ENCODE results near the gene ENPP5.

ENPP5 gene

DNA sequence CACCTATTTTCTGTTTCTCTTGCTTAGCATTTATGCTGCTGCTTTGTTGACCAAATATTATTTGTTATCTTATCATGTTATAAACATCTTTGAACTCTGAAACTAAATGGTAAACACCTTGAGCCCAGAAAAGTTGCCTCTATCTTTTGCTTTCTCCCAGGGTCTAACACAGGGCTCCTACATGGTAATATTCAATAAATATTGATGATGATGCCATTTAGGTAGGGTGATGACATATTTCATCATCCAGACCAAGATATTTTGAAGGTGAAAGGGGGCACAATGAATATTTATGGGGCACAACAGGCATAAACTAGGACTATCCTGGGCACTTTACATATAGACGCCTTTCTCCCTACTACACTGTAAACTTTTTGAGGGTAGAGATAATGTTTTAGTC is 52.6 kb downstream of the ENPP5 start:
- no peak for DNase-seq (ENCODE audit: low read depth)
- no peak overlapping the region for H3K4me3 ChIP-seq (ENCODE audit: low read depth, low read length)

DNA sequence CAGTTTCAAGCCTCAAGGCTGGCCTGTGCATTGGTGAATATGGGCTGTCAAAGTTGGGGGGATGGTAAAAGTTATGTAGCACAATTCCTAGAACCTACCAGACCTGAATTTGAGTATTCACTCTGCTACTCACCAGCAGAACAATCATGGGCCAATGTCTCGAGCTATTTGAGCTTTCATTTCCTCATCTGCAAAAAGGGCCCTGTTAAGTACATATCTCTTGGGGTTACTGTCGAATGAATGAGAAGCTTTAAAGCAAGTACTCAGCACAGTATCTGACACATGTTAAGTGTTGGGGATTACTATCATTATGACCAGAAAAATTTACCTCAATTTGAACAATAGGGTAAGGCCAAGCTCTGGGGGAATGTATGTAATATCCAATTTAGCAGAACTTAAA is 54.5 kb downstream of the ENPP5 start:
- no peak overlapping the region for H3K4me3 ChIP-seq (ENCODE audit: low read depth, low read length)
- TF ChIP-seq, protein P1, sequence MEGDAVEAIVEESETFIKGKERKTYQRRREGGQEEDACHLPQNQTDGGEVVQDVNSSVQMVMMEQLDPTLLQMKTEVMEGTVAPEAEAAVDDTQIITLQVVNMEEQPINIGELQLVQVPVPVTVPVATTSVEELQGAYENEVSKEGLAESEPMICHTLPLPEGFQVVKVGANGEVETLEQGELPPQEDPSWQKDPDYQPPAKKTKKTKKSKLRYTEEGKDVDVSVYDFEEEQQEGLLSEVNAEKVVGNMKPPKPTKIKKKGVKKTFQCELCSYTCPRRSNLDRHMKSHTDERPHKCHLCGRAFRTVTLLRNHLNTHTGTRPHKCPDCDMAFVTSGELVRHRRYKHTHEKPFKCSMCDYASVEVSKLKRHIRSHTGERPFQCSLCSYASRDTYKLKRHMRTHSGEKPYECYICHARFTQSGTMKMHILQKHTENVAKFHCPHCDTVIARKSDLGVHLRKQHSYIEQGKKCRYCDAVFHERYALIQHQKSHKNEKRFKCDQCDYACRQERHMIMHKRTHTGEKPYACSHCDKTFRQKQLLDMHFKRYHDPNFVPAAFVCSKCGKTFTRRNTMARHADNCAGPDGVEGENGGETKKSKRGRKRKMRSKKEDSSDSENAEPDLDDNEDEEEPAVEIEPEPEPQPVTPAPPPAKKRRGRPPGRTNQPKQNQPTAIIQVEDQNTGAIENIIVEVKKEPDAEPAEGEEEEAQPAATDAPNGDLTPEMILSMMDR (IDR thresholded peaks at IDR 0.05; ENCODE audit: control insufficient read depth, extremely low read depth, insufficient read depth), result no peak
- no peak for DNase-seq (ENCODE audit: low read depth)

More for the DNA sequence above, 52.6 kb downstream of the ENPP5 start:
- TF ChIP-seq, protein P1 (IDR thresholded peaks at IDR 0.05; ENCODE audit: control insufficient read depth, extremely low read depth, insufficient read depth), result no peak

DNA sequence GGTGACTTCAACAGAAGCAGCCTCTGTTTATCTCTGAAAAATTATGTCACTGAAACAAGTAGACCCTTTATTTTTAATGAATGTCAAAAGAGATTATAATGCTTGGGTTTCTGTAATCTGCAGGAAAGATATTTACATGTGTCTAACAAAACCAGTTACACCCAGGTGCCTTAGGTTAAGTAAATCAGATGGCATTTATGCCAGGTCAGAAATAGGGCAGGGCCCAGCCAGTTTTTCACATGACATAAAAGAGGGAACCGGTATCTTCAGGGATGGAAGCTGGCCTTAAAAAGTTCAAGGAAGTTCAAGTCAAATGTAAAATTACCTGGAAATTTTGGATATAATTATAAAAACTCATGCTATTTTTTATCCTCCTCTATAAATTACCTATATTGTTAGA is 55.1 kb downstream of the ENPP5 start:
- DNase-seq (ENCODE audit: low read depth), result no peak
- TF ChIP-seq, protein P1 (IDR thresholded peaks at IDR 0.05; ENCODE audit: control insufficient read depth, extremely low read depth, insufficient read depth), result no peak
- no peak overlapping the region for H3K4me3 ChIP-seq (ENCODE audit: low read depth, low read length)

DNA sequence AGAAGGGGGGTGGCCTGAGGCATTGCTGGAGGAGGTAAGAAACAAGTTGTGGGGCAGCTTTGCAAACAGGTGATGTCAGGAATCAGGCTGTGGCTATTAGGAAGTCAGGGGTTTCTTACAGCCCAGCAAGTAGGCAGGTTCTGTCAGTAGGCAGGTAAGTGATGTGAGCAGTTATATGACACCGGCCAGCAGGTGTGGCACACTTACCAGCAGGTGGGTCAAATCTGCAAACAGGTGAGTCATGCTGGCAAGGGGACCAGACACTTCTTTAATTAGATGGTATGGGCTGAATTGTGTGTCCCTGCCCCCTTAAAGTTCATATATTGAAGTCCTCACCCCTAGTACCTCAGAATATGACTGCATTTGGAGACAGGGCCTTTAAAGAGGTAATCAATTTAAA is 57.4 kb downstream of the ENPP5 start:
- DNase-seq (ENCODE audit: low read depth), result peak; percentile 27
- no peak overlapping the region for H3K4me3 ChIP-seq (ENCODE audit: low read depth, low read length)
- TF ChIP-seq, protein P1 (IDR thresholded peaks at IDR 0.05; ENCODE audit: control insufficient read depth, extremely low read depth, insufficient read depth), result no peak

Measured in LNCaP clone FGC (cell line).